Measurements from ENCODE around the gene CPXM2. TPM values are rescaled to one million over a fixed set of nuclear protein-coding genes. Genes with fewer than 3 reads are reported as not detected.

The CPXM2 gene
- polyA plus RNA-seq, 1 donor from 2014 or later, result not detected

Other genes with a start within 250 kb of the CPXM2 start
- gene GPR26, start 225.5 kb downstream of the CPXM2 start, polyA plus RNA-seq, result not detected
- 15.4 TPM for gene CHST15, start 201.8 kb upstream of the CPXM2 start, polyA plus RNA-seq